AG09309 (cell line): ENCODE measurements around the gene STARD9.
A peak's percentile ranks its signal among the peaks of the same experiment; 100 is the strongest.

ENCODE experiments used
- DNase-seq: peaks from one replicate; pipeline ENCODE4 v3.0.0-alpha.2; 2010; ENCODE audit warnings: low read depth
- H3K4me3 ChIP-seq: 2 replicates; pipeline ENCODE4 v1.5.1; 2011; ENCODE audit warnings: mild to moderate bottlenecking, low read depth, low read length, moderate library complexity; ENCODE audit not compliant: control insufficient read depth
- TF ChIP-seq, protein P1 (sequence below): IDR thresholded peaks from 2 replicates; pipeline ENCODE4 v1.5.1; 2011; ENCODE audit warnings: mild to moderate bottlenecking, low read depth, low read length, inconsistent platforms; ENCODE audit not compliant: insufficient read depth, control insufficient read depth; ENCODE audit errors: missing control alignments

Gene STARD9

DNA sequence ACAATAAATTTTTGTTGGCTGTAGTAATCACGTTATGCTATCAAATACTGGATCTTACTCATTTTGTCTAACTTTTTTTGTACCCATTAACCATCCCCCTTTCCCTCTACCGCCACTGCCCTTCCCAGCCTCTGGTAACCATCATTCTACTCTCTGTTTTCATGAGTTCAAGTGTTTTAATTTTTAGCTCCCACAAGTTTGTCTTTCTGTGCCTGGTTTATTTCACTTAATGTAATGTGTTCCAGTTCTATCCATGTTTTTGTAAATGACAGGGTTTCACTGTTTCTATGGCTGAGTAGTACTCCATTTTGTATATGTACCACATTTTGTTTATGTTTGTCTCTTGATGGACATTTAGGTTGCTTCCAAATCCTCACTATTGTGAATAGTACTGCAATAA, 52.1 kb downstream of the STARD9 start:
- TF ChIP-seq, protein P1, sequence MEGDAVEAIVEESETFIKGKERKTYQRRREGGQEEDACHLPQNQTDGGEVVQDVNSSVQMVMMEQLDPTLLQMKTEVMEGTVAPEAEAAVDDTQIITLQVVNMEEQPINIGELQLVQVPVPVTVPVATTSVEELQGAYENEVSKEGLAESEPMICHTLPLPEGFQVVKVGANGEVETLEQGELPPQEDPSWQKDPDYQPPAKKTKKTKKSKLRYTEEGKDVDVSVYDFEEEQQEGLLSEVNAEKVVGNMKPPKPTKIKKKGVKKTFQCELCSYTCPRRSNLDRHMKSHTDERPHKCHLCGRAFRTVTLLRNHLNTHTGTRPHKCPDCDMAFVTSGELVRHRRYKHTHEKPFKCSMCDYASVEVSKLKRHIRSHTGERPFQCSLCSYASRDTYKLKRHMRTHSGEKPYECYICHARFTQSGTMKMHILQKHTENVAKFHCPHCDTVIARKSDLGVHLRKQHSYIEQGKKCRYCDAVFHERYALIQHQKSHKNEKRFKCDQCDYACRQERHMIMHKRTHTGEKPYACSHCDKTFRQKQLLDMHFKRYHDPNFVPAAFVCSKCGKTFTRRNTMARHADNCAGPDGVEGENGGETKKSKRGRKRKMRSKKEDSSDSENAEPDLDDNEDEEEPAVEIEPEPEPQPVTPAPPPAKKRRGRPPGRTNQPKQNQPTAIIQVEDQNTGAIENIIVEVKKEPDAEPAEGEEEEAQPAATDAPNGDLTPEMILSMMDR = no peak
- no peak for DNase-seq
- H3K4me3 ChIP-seq = no peak overlapping the region

DNA sequence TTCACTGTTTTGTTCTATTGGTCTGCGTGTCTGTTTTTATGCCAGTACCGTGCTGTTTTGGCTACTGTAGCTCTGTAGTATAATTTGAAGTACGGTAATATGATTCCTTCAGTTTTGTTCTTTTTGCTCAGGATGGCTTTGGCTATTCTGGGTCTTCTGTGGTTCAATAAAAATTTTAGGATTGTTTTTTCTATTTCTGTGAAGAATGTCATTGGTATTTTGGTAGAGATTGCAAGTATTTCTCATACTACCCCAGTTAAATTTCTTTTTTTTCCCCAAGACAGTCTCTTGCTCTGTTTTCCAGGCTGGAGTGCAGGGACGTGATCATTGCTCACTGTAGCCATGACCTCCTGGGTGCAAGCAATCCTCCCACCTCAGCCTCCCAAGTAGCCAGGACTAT, 53.4 kb downstream of the STARD9 start:
- no peak overlapping the region for H3K4me3 ChIP-seq
- no peak for DNase-seq
- TF ChIP-seq, protein P1 = no peak

DNA sequence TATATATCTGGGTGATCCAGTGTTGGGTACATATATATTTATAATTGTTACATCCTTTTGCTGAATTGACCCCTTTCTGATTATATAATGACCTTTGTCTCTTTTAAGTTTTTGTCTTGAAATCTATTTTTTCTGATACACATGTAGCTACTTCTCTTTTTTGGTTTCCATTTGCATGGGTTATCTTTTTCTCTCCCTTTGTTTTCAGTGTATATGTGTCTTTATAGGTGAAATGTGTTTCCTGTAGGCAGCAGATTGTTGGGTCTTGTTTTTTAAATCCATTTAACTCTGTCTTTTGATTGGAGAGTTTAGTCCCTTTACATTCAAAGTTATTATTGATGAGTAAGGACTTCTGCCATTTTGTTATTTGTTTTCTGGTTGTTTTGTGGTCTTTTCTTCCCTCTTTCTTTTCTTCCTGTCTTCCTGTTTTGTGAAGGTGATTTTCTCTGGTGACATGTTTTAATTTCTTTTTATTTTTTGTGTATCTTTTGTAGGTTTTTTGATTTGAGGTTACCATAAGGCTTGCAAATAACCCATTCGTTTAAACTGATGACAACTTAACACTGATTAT, 56.8 kb downstream of the STARD9 start:
- H3K4me3 ChIP-seq = no peak overlapping the region
- DNase-seq = no peak
- TF ChIP-seq, protein P1 = no peak

DNA sequence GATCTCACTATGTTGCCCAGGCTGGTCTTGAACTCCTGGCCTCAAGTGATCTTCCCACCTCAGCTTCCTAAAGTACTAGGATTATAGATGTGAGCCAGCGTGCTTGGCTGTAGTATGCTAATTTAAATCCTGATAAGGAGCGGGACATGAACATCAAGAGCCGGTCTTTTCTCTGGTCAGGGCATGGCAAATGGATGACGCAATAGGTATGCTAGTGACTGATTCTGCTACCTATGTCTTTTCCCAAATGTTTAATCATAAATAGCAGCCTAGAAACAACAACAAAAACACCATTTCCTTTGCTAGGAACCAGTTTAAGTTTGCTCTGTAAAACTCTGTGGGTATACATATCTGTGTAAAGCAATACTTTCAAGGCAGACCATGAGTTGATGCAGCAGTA, 64.7 kb downstream of the STARD9 start:
- TF ChIP-seq, protein P1 = no peak
- no peak for DNase-seq
- no peak overlapping the region for H3K4me3 ChIP-seq

DNA sequence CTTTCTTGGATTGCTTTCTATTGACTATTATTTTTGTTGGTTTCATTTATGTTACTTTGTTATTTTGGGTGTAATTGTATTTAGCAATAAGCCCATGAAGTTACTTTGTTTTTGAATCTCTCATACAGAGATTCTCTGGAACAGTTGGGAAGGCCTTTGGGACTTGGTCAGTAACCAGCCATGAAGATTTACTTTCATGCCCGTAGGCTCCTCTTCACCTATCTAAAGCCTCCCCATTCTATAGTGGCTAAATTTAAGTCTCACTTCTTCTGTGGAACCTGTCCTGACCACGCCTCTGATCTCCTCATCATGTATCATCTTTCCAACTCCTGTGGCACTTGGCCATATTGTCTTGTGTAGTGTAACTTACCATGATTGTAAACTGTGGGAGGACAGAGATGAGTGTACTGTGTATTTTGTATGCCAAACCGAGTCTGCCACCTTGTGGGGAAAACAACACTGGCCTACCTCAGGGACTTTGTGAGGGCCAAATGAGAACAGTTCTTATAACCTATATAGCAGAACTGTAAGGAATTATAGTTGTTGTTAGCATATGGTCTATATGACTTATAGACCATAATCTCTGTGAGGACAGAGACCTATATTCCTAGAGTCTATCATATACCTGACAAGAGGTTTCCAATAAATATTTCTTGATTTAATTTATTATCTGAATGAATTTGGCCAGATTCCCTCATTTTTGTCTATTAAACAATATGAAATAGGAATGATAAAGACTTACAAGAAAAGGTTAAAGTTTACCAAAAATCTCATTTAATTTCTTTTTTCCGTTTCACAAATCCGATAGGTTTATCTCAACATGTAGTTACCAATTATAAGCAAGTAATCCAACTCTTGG, 75.0 kb downstream of the STARD9 start:
- no peak overlapping the region for H3K4me3 ChIP-seq
- TF ChIP-seq, protein P1 = peak; percentile 86
- peak; percentile 66 for DNase-seq

DNA sequence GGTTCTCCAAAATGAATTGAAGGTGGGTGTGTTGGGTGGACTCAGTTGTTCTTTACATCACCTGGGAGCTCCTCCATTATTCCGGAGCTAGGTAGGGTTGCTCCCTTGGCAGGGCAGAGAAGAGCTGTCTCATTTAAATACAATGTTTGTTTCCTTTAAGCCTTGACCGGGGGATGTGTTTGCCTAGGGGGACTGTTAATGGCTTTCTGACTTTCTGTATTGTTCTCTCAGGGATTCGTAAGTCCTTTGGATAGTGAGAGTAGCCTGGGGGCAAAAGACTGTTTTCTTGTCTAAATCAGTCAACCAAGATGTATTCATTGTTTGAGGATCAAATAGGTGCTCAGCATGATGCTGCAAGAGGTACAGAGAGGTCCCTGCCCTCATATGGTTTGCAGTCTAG, 90.4 kb downstream of the STARD9 start:
- no peak for DNase-seq
- no peak overlapping the region for H3K4me3 ChIP-seq
- TF ChIP-seq, protein P1 = no peak
